Motor neuron (in vitro differentiated cells): ENCODE measurements around the gene MAML3. TPM values are rescaled to one million over a fixed set of nuclear protein-coding genes. Genes with fewer than 3 reads are reported as not detected.
A peak's percentile ranks its signal among the peaks of the same experiment; 100 is the strongest.

Experiments used
- ATAC-seq, 8 experiments: fragments of 200-7000 bp; cut with Tn5 transposase; replicated peaks in 6 of 8; 2 replicates each; pipeline ENCODE4 v1.8.0; 2021; ENCODE audit warnings: mild to moderate bottlenecking in 8 of 8, moderate library complexity in 8 of 8
- H3K27ac ChIP-seq, 2 donors: fragments of 250-450 bp; sonication (Bioruptor Pico); 2 replicates each; pipeline ENCODE4 v1.9.0; 2021; ENCODE audit warnings: antibody characterized with exemption in 2 of 2, mild to moderate bottlenecking in 2 of 2, moderate library complexity in 1 of 2
- H3K4me1 ChIP-seq, 2 donors: fragments of 250-450 bp; sonication (Bioruptor Pico); replicated peaks in 1 of 2; 2 replicates each; pipeline ENCODE4 v1.6.1; 2021; ENCODE audit warnings: antibody characterized with exemption in 2 of 2, mild to moderate bottlenecking in 2 of 2, moderate library complexity in 1 of 2
- H3K4me3 ChIP-seq, 5 donors: fragments of 250-450 bp; sonication (Bioruptor Pico); 2 replicates each; pipeline ENCODE4 v1.9.0; 2021; ENCODE audit warnings: antibody characterized with exemption in 5 of 5, mild to moderate bottlenecking in 5 of 5, moderate library complexity in 4 of 5
- WGBS, 10 experiments: fragments of 450-650 bp; shearing (Covaris generic); methylation state at CpG; one replicate each; pipeline ENCODE4 v1.0.0; 2022; 5-methylcytosine and 5-hydroxymethylcytosine counted together
- in situ Hi-C, 9 experiments: fragments of 400-800 bp; cut with MboI; loops; one replicate each; pipeline ENCODE4 v1.15.0; 2021; ENCODE audit warnings: low sequenced_read_pairs in 9 of 9, low pct_unique_long_range_greater_than_20kb in 2 of 9; ENCODE audit not compliant: unreplicated experiment in 9 of 9
- total RNA-seq, 8 experiments: library from RNA; unstranded; fragments of 300-600 nt; gene quantifications; 2 replicates each; pipeline versions ENCODE4 v1.2.3 to v1.2.4, GENCODE V29; 2022

Gene MAML3
- total RNA-seq, 8 experiments from 2014 or later = 1.7 to 24.0 (median 12.9) TPM

GRCh38 chr4:139857977-139858376, 296.0 kb downstream of the MAML3 start:
- in situ Hi-C loops = no loop called here
- H3K4me3 ChIP-seq = no peak overlapping the region
- no peak overlapping the region for H3K27ac ChIP-seq
- 40 to 100% (median 50%) methylated on average over 1 to 2 of the region's 2 CpGs; no CpG with 5 or more reads in 2 of the 10 experiments for WGBS, 10 experiments
- H3K4me1 ChIP-seq = peaks cover 42 to 55% of the 10 kb centered on the region in 2 donors
- ATAC-seq = no peak

GRCh38 chr4:139857021-139857420, 297.0 kb downstream of the MAML3 start:
- in situ Hi-C loops = no loop called here
- ATAC-seq = peak in 5 of 8 experiments; percentile 12 to 62 (median 47)
- Histone ChIP-seq H3K27ac (no peak overlapping the region), H3K4me1 (peaks cover 42 to 56% of the 10 kb centered on the region in 2 donors), H3K4me3 (no peak overlapping the region)
- 20 to 92% (median 59%) methylated on average over 1 to 4 of the region's 4 CpGs; no CpG with 5 or more reads in 1 of the 10 experiments for WGBS, 10 experiments

DNA sequence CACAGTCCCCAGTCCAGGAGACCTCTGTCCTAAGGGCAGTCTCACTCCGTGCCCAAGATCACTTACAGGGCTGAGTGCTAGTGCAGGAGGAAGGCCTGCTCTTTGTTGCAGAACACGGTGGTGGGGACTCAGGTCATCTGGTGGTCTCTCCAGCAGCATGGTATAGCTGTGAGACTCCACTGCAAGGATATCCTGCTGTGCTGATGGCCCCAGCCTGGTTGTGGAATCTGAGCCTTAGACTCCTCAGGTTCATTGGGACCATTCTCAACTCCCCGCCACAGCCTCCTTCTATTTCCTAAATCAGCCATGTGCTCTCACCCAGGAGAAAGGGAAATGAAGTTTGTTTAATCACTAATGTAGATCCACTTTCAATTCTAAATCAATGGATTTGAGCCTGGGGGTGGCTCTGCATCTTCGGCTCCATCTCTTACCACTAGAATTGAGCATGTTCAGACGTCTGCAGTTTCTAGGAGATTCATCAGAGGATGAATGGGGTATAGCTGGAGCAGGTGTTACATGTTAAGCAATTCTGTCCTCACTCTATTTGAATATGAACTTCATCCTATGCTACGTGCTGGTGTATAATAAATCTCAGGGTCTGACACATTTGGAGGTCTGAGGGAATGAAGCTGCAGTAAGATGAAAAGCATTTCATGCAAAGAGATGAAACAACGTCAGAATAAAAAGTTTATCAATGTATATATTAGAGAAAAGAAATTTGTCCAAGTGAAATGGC, 299.1 kb downstream of the MAML3 start:
- WGBS, 10 experiments = 0 to 100% (median 51%) methylated on average over 1 to 6 of the region's 7 CpGs
- Histone ChIP-seq H3K27ac (peak overlapping the region; percentile 80 to 89), H3K4me3 (no peak overlapping the region), H3K4me1 (peaks cover 42 to 61% of the 10 kb centered on the region in 2 donors)
- in situ Hi-C loops = no loop called here
- ATAC-seq = peak in 5 of 8 experiments; percentile 85 to 98 (median 93)

- Histone ChIP-seq H3K4me1 (peaks cover 51 to 70% of the 10 kb centered on the region in 2 donors), H3K4me3 (no peak overlapping the region), H3K27ac (peak overlapping the region in 1 of 2 donors; percentile 89)
- in situ Hi-C loops = no loop called here
- no peak for ATAC-seq
Measured at GRCh38 chr4:139853309-139853708, 300.7 kb downstream of the MAML3 start.

- Histone ChIP-seq H3K4me3 (no peak overlapping the region), H3K27ac (no peak overlapping the region), H3K4me1 (peaks cover 53 to 73% of the 10 kb centered on the region in 2 donors)
- no peak for ATAC-seq
- WGBS, 10 experiments = 0 to 100% (median 76%) methylated on average over 1 to 4 of the region's 4 CpGs; no CpG with 5 or more reads in 1 of the 10 experiments
- in situ Hi-C loops = no loop called here
Measured at GRCh38 chr4:139852612-139853269, 301.2 kb downstream of the MAML3 start.

GRCh38 chr4:139851639-139852038, 302.3 kb downstream of the MAML3 start:
- in situ Hi-C loops = no loop called here
- Histone ChIP-seq H3K4me3 (no peak overlapping the region), H3K27ac (no peak overlapping the region), H3K4me1 (peaks cover 55 to 73% of the 10 kb centered on the region in 2 donors)
- no peak for ATAC-seq
- 83 to 100% (median 93%) methylated on average over 1 to 4 of the region's 4 CpGs; no CpG with 5 or more reads in 2 of the 10 experiments for WGBS, 10 experiments

GRCh38 chr4:139851133-139851532, 302.9 kb downstream of the MAML3 start:
- Histone ChIP-seq H3K27ac (no peak overlapping the region), H3K4me1 (peaks cover 54 to 72% of the 10 kb centered on the region in 2 donors), H3K4me3 (no peak overlapping the region)
- 50 to 100% (median 93%) methylated on average over 1 to 2 of the region's 2 CpGs; no CpG with 5 or more reads in 1 of the 10 experiments for WGBS, 10 experiments
- in situ Hi-C loops = no loop called here
- no peak for ATAC-seq

- in situ Hi-C loops = no loop called here
- H3K4me1 ChIP-seq = peaks cover 44 to 64% of the 10 kb centered on the region in 2 donors
- 10 to 100% (median 50%) methylated on average over 1 to 3 of the region's 3 CpGs; no CpG with 5 or more reads in 3 of the 10 experiments for WGBS, 10 experiments
- no peak overlapping the region for H3K27ac ChIP-seq
- ATAC-seq = peak in 5 of 8 experiments; percentile 55 to 75 (median 66)
- no peak overlapping the region for H3K4me3 ChIP-seq
Measured at GRCh38 chr4:139849219-139849618, 304.8 kb downstream of the MAML3 start.

DNA sequence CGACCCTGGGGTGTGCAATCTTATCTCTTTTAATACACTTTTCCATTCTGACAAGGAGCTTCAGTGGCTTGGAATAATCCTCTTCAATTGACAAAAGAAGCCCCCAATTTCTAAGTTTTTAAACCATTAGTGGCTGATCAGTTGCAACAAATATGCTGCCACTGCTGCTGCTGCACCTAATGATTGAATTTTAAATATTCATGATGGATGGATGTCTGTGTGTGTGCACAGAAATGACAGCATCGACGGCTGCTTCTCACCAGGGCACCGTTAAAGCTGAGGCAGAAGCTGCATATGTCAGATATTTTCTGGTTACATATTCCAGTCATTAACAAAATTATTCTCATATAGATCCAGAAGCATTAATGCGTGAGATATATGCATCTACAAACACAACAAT, 306.0 kb downstream of the MAML3 start:
- peaks cover 44 to 62% of the 10 kb centered on the region in 2 donors for H3K4me1 ChIP-seq
- peak overlapping the region in 1 of 2 donors; percentile 9 for H3K27ac ChIP-seq
- WGBS, 10 experiments = 32 to 100% (median 47%) methylated on average over 1 to 5 of the region's 5 CpGs; no CpG with 5 or more reads in 1 of the 10 experiments
- H3K4me3 ChIP-seq = no peak overlapping the region
- peak in 3 of 8 experiments; percentile 57 to 71 (median 66) for ATAC-seq
- in situ Hi-C loops = no loop called here

DNA sequence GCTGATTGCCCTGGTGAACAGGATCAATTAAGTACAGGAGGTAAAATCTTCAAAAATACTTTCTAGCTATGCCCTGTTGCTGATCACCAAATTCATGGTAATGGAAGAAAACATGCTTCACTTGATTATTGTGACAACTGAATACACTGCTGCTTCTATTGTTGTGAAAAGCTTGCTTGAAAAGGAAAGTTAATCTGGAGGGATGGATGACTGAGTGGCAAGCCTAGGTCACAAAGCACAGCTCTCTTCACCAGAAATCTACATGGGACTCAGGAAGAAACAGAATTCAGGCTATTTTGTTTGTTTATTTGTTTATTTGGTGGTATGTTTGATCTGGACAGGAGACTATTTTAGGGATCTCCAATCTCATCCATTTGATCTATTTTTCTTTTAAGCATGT, 306.4 kb downstream of the MAML3 start:
- ATAC-seq = peak in 5 of 8 experiments; percentile 32 to 60 (median 43)
- Histone ChIP-seq H3K27ac (peak overlapping the region in 1 of 2 donors; percentile 18), H3K4me3 (no peak overlapping the region), H3K4me1 (peaks cover 44 to 62% of the 10 kb centered on the region in 2 donors)
- in situ Hi-C loops = no loop called here

DNA sequence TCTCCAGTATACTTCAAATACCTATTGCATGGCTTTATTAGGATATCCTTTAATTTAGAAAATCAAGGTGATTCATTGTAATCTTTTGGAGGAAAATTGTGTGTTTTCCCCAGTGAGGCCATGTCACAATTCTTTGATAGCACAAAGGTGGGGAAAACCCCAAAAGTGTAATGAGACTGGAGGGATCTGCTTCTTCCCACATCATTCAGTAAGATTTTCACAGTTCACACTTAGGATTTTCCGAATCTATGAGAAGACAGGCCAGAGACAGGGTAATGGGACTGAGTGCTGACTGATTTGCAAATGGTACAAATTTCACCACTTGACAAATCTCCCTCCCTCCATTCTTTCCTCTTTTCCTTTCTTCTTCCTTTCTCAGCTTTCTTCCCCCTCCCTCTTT, 307.2 kb downstream of the MAML3 start:
- ATAC-seq = no peak
- H3K4me3 ChIP-seq = no peak overlapping the region
- WGBS, 10 experiments = 50 to 100% (median 87%) methylated on average over 1 of the region's 1 CpG

DNA sequence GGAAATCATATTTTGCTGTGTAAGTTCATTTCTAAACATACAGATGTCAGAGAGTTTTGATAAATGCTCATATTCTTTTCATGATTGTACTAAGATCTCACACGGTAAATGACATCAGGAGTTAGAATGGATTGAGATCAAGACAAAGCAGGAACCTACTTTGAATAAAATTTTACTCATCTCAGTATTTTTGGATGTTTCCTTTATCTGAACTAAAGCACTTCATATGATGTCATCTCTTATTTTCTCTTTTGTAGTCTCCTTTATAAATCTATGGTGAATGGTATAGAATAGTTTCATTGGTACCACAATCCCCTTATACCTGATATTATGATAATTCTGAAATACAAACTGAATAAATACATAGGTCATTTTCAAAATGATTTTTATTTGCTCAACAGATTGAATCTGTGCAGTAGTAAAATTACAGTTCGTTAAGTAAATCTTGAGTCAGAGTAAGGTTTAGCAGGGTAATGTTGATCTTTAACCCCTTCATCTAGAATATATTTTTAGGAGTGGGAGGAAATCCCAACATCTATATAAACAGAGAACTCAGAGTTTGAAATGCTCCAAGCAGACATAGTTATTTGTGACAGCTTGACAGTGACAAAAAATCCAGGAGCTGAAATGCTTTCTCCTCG, 308.4 kb downstream of the MAML3 start:
- WGBS, 10 experiments = 57 to 100% (median 78%) methylated on average over 1 to 3 of the region's 3 CpGs; no CpG with 5 or more reads in 1 of the 10 experiments
- peaks cover 60 to 81% of the 10 kb centered on the region in 2 donors for H3K4me1 ChIP-seq
- no peak overlapping the region for H3K27ac ChIP-seq

More for the DNA sequence above, 307.2 kb downstream of the MAML3 start:
- in situ Hi-C loops = no loop called here
- Histone ChIP-seq H3K27ac (no peak overlapping the region), H3K4me1 (peaks cover 48 to 69% of the 10 kb centered on the region in 2 donors)

GRCh38 chr4:139844459-139845036, 309.4 kb downstream of the MAML3 start:
- Histone ChIP-seq H3K4me3 (no peak overlapping the region), H3K27ac (peak overlapping the region in 1 of 2 donors; percentile 8), H3K4me1 (peaks cover 69 to 83% of the 10 kb centered on the region in 2 donors)
- peak in 1 of 8 experiments; percentile 17 for ATAC-seq
- in situ Hi-C loops = no loop called here

More for the DNA sequence above, 308.4 kb downstream of the MAML3 start:
- ATAC-seq = no peak
- in situ Hi-C loops = no loop called here
- no peak overlapping the region for H3K4me3 ChIP-seq
